HCT116 (cell line): ENCODE data around the gene PIGM. TPM values are rescaled to one million over a fixed set of nuclear protein-coding genes. Genes with fewer than 3 reads are reported as not detected.

Experiments used
- ATAC-seq: fragments of 200-7000 bp; cut with Tn5 transposase; 2 replicates; pipeline ENCODE4 v1.9.1; 2020; ENCODE audit warnings: mild to moderate bottlenecking, moderate library complexity
- BruUV-seq: library from RNA; stranded (reverse); fragments of 400-500 nt; replicated peaks from 2 replicates; lab custom pipeline; 2021; lab: Mats Ljungman, UMichigan
- CTCF ChIA-PET: fragments of 300-600 bp; sonication (Branson Sonifier 250); formaldehyde crosslinking; loops from one replicate; lab custom pipeline; 2021; ENCODE audit warnings: antibody characterized with exemption; lab: Charles Lee
- POLR2A ChIA-PET: fragments of 300-600, 350-600 bp; sonication (Branson Sonifier 250); formaldehyde crosslinking; loops from one replicate; lab custom pipeline; 2021; ENCODE audit warnings: antibody characterized with exemption; lab: Charles Lee
- RAD21 ChIA-PET, 2 experiments: fragments of 300-600 bp; sonication (Branson Sonifier 250); formaldehyde crosslinking; loops; one replicate each; lab custom pipeline; 2023; ENCODE audit warnings: low total read pairs in 2 of 2; ENCODE audit not compliant: uncharacterized antibody in 2 of 2, unreplicated experiment in 2 of 2, low non-redundant PET in 1 of 2; lab: Charles Lee
- DNase-seq: peaks from one replicate; pipeline ENCODE4 v3.0.0-alpha.2; 2010; ENCODE audit warnings: low read depth, low spot score
- H2AFZ ChIP-seq: fragments of 200-600 bp; shearing (Covaris generic), sonication (generic); 2 replicates; pipeline ENCODE4 v1.6.1; 2017; ENCODE audit warnings: low read depth, mixed run types, mixed read lengths, antibody characterized with exemption, low read length; ENCODE audit not compliant: poor library complexity, severe bottlenecking
- H3K27ac ChIP-seq: 2 replicates; pipeline ENCODE4 v1.5.1; 2012; ENCODE audit warnings: low read depth, low read length
- H3K27me3 ChIP-seq: fragments of 200-600 bp; sonication (generic); 2 replicates; pipeline ENCODE4 v1.6.1; 2016; ENCODE audit warnings: mixed run types, low read length, mixed read lengths; ENCODE audit not compliant: insufficient read depth
- H3K36me3 ChIP-seq, 2 experiments: fragments of 200-500 bp in 1 of 2; fragments of 200-600 bp in 1 of 2; sonication (Bioruptor generic) in 1 of 2; sonication (generic) in 1 of 2; 2 replicates each; pipeline versions ENCODE4 v1.5.1 to v1.6.1; 2014 to 2016; ENCODE audit warnings: low read length in 2 of 2, inconsistent platforms in 1 of 2, mixed read lengths in 1 of 2, mixed run types in 1 of 2; ENCODE audit not compliant: insufficient read depth in 2 of 2, control insufficient read depth in 1 of 2
- H3K4me1 ChIP-seq, 2 experiments: fragments of 200-600 bp in 1 of 2; sonication (generic) in 1 of 2; 2 replicates each; pipeline versions ENCODE4 v1.5.1 to v1.6.1; 2012 to 2017; ENCODE audit warnings: low read length in 2 of 2, inconsistent platforms in 1 of 2, mild to moderate bottlenecking in 1 of 2, mixed read lengths in 1 of 2, mixed run types in 1 of 2, moderate library complexity in 1 of 2; ENCODE audit not compliant: insufficient read depth in 2 of 2, control insufficient read depth in 1 of 2
- H3K4me2 ChIP-seq: fragments of 200-600 bp; sonication (generic); 2 replicates; pipeline ENCODE4 v1.6.1; 2017; ENCODE audit warnings: mixed run types, low read length, mixed read lengths
- H3K4me3 ChIP-seq, 2 experiments: fragments of 200-600 bp in 1 of 2; sonication (generic) in 1 of 2; replicated peaks in 1 of 2; 2 replicates each; pipeline ENCODE4 v1.5.1; 2011 to 2016; ENCODE audit warnings: low read length in 2 of 2, control low read depth in 1 of 2, low read depth in 1 of 2, mild to moderate bottlenecking in 1 of 2, mixed read lengths in 1 of 2, mixed run types in 1 of 2
- H3K79me2 ChIP-seq: fragments of 200-600 bp; sonication (generic); 2 replicates; pipeline ENCODE4 v1.6.1; 2017; ENCODE audit warnings: mild to moderate bottlenecking, mixed run types, low read length, moderate library complexity, mixed read lengths; ENCODE audit not compliant: insufficient read depth
- H3K9ac ChIP-seq: fragments of 200-600 bp; sonication (generic); 2 replicates; pipeline ENCODE4 v1.6.1; 2016; ENCODE audit warnings: low read length, mixed read lengths
- H3K9me2 ChIP-seq: fragments of 200-600 bp; sonication (generic), shearing (Covaris generic); 2 replicates; pipeline ENCODE4 v1.6.1; 2017; ENCODE audit warnings: mixed run types, mild to moderate bottlenecking, moderate library complexity; ENCODE audit not compliant: insufficient read depth
- H3K9me3 ChIP-seq, 2 experiments: fragments of 200-500 bp in 1 of 2; fragments of 200-600 bp in 1 of 2; sonication (Bioruptor generic) in 1 of 2; sonication (generic) in 1 of 2; 2 replicates each; pipeline ENCODE4 v1.6.1; 2014 to 2017; ENCODE audit warnings: low read length in 2 of 2, mixed read lengths in 2 of 2, inconsistent platforms in 1 of 2, low read depth in 1 of 2, mild to moderate bottlenecking in 1 of 2, mixed run types in 1 of 2, moderate library complexity in 1 of 2; ENCODE audit not compliant: control insufficient read depth in 1 of 2, insufficient read depth in 1 of 2
- H4K20me1 ChIP-seq: fragments of 200-600 bp; sonication (generic), shearing (Covaris generic); 2 replicates; pipeline ENCODE4 v1.6.1; 2017; ENCODE audit warnings: mixed run types, mild to moderate bottlenecking, moderate library complexity; ENCODE audit not compliant: insufficient read depth
- ATF3 ChIP-seq: IDR thresholded peaks from 2 replicates; pipeline ENCODE4 v1.6.1; 2012
- CBX3 ChIP-seq: IDR thresholded peaks from 2 replicates; pipeline ENCODE4 v1.6.1; 2012; ENCODE audit warnings: low read depth
- CEBPB ChIP-seq: IDR thresholded peaks from 2 replicates; pipeline ENCODE4 v1.6.1; 2012; ENCODE audit warnings: low read depth
- CTCF ChIP-seq, 3 experiments: fragments of 200-600 bp in 1 of 3; sonication (generic) in 1 of 3; IDR thresholded peaks in 2 of 3; conservative IDR thresholded peaks in 1 of 3; 2 replicates each; pipeline ENCODE4 v1.5.1; 2012 to 2017; ENCODE audit warnings: low read depth in 2 of 3, low read length in 2 of 3, antibody characterized with exemption in 1 of 3, borderline replicate concordance in 1 of 3, control low read depth in 1 of 3, mild to moderate bottlenecking in 1 of 3, mixed read lengths in 1 of 3, mixed run types in 1 of 3, moderate library complexity in 1 of 3; ENCODE audit not compliant: insufficient read depth in 1 of 3
- EGR1 ChIP-seq: IDR thresholded peaks from 2 replicates; pipeline ENCODE4 v1.6.1; 2012; ENCODE audit warnings: low read depth
- ELF1 ChIP-seq: IDR thresholded peaks from 2 replicates; pipeline ENCODE4 v1.6.1; 2012; ENCODE audit warnings: low read depth, borderline replicate concordance
- EZH2 ChIP-seq: fragments of 200-600 bp; sonication (generic); IDR thresholded peaks from 2 replicates; pipeline ENCODE4 v1.6.1; 2017; ENCODE audit warnings: antibody characterized with exemption, mixed run types
- EZH2phosphoT487 ChIP-seq: fragments of 200-600 bp; IDR thresholded peaks from 2 replicates; pipeline ENCODE4 v1.6.1; 2018; ENCODE audit warnings: antibody characterized with exemption, borderline replicate concordance
- FOSL1 ChIP-seq: IDR thresholded peaks from 2 replicates; pipeline ENCODE4 v1.6.1; 2012; ENCODE audit warnings: low read depth
- POLR2A ChIP-seq: IDR thresholded peaks from 2 replicates; pipeline ENCODE4 v1.7.0; 2011; ENCODE audit warnings: borderline replicate concordance; ENCODE audit not compliant: insufficient read depth, insufficient read length; ENCODE audit errors: extremely low read depth
- REST ChIP-seq: IDR thresholded peaks from 2 replicates; pipeline ENCODE4 v1.6.1; 2012; ENCODE audit warnings: low read depth
- SIN3A ChIP-seq: IDR thresholded peaks from 2 replicates; pipeline ENCODE4 v1.6.1; 2012; ENCODE audit warnings: low read depth
- TCF7L2 ChIP-seq: IDR thresholded peaks from 2 replicates; pipeline ENCODE4 v1.7.0; 2011; ENCODE audit warnings: borderline replicate concordance, inconsistent platforms; ENCODE audit not compliant: insufficient read depth, insufficient read length; ENCODE audit errors: extremely low read depth
- YY1 ChIP-seq: IDR thresholded peaks from 2 replicates; pipeline ENCODE4 v1.6.1; 2011; ENCODE audit warnings: low read length, low read depth, moderate library complexity, mild to moderate bottlenecking; ENCODE audit not compliant: insufficient replicate concordance; ENCODE audit errors: extremely low read depth
- ZBTB33 ChIP-seq: IDR thresholded peaks from 2 replicates; pipeline ENCODE4 v1.6.1; 2011; ENCODE audit warnings: mild to moderate bottlenecking, low read length, moderate library complexity; ENCODE audit not compliant: insufficient replicate concordance; ENCODE audit errors: extremely low read depth
- ZFX ChIP-seq: fragments of 450-650 bp; IDR thresholded peaks from 2 replicates; pipeline ENCODE4 v1.6.1; 2017
- ZNF274 ChIP-seq: fragments of 200-500 bp; sonication (Bioruptor generic); IDR thresholded peaks from 2 replicates; pipeline ENCODE4 v1.6.1; 2014; ENCODE audit warnings: mild to moderate bottlenecking, low read depth, low read length, inconsistent platforms
- intact Hi-C: fragments of 100-400 bp; cut with micrococcal nuclease; formaldehyde crosslinking; loops from 2 replicates; pipeline ENCODE4 v1.10.0; 2022
- total RNA-seq: library from RNA; stranded (reverse); gene quantifications from one replicate; pipeline ENCODE4 v1.2.1, GENCODE V29; 2021; ENCODE audit not compliant: unreplicated experiment
- TF ChIP-seq, protein P1 (sequence below): IDR thresholded peaks from 2 replicates; pipeline ENCODE4 v1.6.1; 2012

Gene PIGM
- total RNA-seq, 1 experiment from 2014 or later = 4.1 TPM

DNA sequence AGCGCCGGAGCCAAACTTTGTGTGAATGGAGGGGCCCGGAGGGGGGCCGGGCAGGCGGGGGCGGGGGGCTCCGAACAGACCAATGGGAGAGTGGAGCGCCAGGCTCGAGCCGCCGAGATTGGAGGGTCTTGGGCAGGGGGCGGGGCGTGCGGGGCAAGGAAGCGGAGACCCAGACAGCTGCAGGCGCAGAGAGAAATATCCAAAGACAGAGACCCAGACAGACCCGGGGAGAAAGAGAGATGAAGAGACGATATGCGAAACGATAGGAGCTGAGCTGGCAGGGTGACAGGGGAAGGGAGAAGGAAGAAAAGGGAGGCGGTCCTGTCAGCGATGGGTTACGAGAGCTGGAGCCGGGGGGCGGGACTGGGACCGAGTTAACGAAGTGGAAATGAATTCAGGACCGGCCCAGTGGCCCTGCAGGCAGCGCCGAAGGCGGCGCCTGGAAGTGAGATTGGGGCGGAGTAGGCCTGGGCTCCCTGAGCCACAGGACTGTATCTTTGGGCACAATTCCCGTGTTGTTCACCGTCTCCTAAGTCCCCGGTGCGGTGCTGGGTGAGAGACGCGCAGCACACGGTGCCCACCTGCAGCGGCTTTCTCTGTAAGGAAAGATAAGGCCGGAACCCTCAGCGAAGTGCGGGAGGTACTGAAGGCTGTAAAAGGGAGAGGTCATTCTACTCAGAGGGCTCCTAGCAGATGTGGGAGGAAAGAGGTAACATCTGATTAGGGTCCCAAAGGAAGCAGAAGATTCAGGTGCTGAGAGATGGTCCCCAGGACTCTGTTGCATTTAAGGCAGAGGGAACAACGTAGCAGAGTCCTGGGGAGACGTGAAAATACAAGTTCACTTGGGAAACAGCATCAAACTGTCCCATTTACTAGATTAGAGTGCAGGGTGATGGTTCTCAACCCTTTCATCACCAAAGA, 38.7 kb upstream of the PIGM start:
- ATAC-seq (peak; percentile 95), DNase-seq (no peak)
- ChIA-PET CTCF (interaction anchor here (0.7 to 1.1 kb wide), 2 partner anchors 8 to 12 kb away, joined by 3 to 5 read pairs; no protein-coding TSS in a partner anchor), RAD21 (no interaction called here), POLR2A (interaction anchor here (0.6 kb wide), 1 partner anchor 9 kb away, joined by 3 read pairs; no protein-coding TSS in a partner anchor)
- peaks cover 0 to 13% of the 10 kb centered on the region in 2 experiments; a peak in 1 of 4 replicates for H3K4me1 ChIP-seq
- no TSS peak for BruUV-seq
- no peak overlapping the region for H3K27ac ChIP-seq
- H3K4me2 ChIP-seq = peak overlapping the region; percentile 71
- H3K9me3 ChIP-seq = no peaks in the 10 kb centered on the region
- no peak overlapping the region for H2AFZ ChIP-seq
- H3K9me2 ChIP-seq = no peaks in the 10 kb centered on the region
- intact Hi-C loops = no loop called here
- H3K79me2 ChIP-seq = no peaks in the 10 kb centered on the region
- no peaks in the 10 kb centered on the region for H3K27me3 ChIP-seq
- no peak overlapping the region for H3K9ac ChIP-seq
- no peaks in the 10 kb centered on the region for H4K20me1 ChIP-seq
- H3K4me3 ChIP-seq = peak overlapping the region; percentile 34 to 46
- no peaks in the 10 kb centered on the region for H3K36me3 ChIP-seq
- no peak for TF ChIP-seq REST
- no peak for TF ChIP-seq ZFX
- TF ChIP-seq ATF3 = no peak
- no peak for TF ChIP-seq YY1
- TF ChIP-seq SIN3A = no peak
- TF ChIP-seq CEBPB = no peak
- no peak for TF ChIP-seq ZNF274
- no peak for TF ChIP-seq EZH2
- TF ChIP-seq POLR2A = no peak
- TF ChIP-seq CTCF (IDR thresholded peaks at IDR 0.05 in 2 of 3, conservative IDR thresholded peaks at IDR 0.05 in 1 of 3; ENCODE audit: borderline replicate concordance in 1 of 3, insufficient read depth in 1 of 3, low read depth in 2 of 3, low read length in 2 of 3) = no peak
- no peak for TF ChIP-seq TCF7L2
- no peak for TF ChIP-seq ZBTB33
- TF ChIP-seq CBX3 = no peak
- TF ChIP-seq EGR1 = no peak
- TF ChIP-seq, protein P1, sequence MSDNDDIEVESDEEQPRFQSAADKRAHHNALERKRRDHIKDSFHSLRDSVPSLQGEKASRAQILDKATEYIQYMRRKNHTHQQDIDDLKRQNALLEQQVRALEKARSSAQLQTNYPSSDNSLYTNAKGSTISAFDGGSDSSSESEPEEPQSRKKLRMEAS = no peak
- TF ChIP-seq ELF1 = no peak
- no peak for TF ChIP-seq FOSL1
- no peak for TF ChIP-seq EZH2phosphoT487
